ENCODE data around the gene EPHB6.

The EPHB6 gene

DNA sequence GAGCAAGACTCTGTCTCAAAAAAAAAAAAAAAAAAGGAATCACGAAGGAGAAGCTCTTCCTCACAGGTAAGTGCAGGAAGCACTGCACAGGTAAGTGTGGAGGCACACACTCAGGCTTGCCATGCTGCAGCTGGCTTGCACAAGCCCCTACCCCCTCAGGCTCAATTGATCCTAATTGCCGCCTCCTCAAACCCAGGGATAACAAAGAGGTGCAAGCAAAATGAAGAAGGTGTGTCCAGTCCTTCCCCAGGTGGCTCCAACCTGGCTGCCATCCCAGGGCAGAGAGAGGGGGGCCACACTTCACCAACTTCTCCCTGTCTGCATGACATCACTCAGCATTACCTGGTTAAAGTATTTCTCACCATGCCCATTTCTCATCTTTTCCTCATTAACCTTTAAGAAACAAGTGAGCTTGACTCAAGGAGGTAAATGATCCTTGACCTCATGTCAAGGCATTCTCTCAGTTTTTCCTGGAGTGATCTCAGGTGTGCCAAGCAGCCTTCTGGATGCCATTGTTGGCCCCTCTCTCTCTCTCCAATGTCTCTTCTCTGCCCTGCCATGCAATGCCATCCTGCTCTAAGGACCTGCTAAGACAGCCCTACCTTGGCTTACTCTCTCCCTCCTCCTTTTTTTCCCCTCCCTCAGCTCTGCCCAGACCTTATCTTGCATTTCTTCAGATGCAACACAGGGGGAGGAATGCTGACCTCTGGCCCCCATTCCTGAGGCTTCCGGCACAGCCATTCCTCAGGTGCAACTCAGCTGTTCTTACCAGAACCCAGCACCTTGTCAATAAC, 43.7 kb downstream of the EPHB6 start:
- DNase-seq = no peak

GRCh38 chr7:142899661-142900060, 44.8 kb downstream of the EPHB6 start:
- no peak for DNase-seq

DNA sequence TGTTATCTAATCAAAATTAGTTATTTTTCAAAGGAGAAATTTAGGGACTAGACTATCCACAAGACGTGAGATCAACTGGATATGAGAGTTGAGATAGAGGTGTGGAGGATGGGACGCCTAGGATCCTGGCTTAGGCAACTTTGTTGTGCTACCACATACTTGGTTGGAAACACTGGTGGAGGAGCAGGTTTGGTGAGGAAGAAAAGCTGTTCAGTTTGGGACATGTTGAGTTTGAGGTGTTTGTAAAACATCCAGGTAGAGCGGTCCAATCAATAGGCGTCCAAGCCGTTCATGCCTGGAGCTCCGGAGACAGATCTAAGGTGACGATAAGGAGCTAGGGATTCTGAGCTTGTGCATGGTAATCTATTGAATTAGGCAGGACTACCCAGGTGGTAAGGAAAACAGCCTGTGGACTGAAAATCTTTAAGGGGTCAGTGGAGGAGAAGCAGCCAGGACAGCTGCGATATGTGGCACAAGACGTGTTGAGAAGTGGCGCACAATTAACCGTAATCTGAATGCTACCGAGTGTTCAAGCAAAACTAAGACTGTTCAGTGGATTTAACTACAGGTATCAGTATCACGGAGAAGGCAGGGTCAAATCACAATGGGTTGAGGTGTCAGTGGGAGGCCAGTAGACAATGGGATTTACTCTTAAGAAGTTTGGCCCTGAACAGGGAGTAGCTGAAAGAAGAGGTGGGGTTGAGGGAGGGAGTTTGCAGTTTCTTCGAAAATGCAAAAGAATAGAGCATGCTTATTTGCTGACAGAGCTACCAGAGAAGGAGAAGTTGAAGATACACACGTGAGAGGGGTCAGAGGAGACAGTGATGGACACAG, 46.8 kb downstream of the EPHB6 start:
- no peak for DNase-seq

- no peak for DNase-seq
These were observed 49.3 kb downstream of the EPHB6 start for GRCh38 chr7:142904128-142904527.

- DNase-seq = no peak
These were observed 50.9 kb downstream of the EPHB6 start for GRCh38 chr7:142905759-142906158.

DNA sequence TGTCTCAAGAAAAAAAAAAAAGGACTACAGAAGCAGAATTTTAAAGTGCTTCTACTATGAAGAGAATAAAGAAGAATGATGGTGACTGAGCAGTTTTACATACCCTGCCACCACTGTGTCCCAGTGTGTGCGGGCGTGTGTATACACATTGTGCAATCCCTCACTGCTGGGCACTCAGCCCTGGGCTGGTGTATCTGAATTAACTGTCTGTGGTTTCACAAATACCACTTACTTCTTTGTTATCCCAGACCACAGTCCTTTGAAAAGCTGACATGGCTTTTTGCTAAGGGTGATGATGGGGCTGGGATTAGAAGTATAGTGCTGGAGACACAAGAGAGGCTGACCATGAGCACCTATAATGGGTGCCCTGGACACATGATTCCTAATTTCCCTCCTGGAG, 51.8 kb downstream of the EPHB6 start:
- no peak for DNase-seq

DNA sequence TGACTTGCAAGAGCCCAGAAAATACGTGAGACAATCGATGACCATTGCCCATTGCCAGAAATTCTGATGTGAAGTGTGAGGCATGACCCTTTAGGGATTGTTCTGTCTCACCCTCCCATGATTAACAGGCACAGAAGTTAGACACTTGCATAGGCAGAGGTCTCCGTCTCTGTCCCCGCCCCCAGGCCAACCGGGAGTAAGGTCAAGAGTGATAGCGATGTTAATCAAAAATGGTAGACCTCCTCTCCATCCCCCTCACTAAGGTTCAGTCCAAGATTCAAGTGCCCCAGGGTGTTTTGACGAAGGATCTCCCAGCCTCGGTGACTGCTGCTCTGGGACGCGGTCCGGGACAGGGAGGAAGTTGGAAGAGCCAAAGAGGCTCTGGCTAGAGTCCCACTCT, 53.4 kb downstream of the EPHB6 start:
- no peak for DNase-seq

DNA sequence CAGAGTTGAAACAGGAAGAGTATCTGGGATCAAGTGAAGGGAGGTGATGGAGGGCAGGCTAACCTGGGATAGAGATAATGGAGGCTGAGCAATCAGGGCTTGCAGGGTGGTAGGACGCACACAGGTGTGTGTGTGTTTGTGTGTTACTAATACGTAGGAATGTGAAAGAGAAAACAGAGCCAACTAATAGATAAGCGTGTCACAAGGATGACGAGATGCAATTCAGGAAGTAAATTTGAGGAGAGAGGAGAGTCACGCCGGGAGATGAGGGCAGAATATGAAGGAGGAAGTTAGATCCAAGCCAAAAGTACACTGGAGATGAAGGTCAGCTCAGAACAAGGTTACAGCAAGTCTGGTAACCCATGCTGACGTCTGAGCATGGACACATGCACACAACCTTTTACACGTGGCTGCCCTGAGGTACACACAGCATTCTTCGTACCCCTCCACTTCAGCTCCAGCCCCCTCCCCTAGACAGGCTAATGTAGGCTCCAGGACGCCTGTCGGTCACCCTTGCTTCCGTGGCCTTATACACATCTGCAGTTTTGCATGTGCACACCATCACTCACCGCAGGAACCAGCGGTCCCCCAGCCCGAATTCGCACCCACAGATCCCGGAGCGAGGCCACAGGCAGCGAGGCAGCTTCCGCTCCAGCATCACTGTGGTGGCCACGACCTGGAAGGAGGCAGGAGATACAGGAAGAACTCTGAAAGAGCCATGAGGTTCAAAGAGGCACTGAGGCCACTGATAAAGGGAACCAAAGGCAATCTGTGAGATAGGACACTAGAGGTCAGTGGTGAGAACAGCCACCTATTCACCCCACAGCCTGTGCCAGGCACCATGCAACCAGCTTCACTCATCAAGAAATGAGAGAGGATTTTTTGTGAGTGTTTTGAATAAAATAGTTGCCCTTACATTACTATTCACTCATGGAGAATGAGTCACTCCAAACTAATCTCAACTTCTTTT, 54.3 kb downstream of the EPHB6 start:
- DNase-seq = peak; percentile 75

DNA sequence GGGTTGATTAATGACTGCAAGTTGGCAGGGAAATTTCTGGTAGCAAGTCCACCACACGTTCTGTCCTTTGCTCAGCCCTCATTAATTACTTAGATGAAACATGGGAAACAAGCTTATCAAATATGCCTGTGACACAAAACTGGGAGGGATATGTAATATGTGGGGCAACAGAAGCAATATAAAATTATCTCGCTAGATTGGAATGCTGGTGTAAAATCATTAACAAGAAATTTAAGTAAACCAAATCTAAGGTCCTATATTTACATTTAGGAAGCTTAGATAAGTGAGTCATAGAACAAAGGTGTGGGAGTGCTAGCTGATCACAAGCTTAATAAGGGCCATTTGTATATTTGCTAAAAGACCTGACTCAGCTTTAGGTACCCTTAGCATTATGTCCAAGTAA, 55.2 kb downstream of the EPHB6 start:
- DNase-seq = no peak

GRCh38 chr7:142910481-142910880, 55.6 kb downstream of the EPHB6 start:
- peak; percentile 69 for DNase-seq

DNA sequence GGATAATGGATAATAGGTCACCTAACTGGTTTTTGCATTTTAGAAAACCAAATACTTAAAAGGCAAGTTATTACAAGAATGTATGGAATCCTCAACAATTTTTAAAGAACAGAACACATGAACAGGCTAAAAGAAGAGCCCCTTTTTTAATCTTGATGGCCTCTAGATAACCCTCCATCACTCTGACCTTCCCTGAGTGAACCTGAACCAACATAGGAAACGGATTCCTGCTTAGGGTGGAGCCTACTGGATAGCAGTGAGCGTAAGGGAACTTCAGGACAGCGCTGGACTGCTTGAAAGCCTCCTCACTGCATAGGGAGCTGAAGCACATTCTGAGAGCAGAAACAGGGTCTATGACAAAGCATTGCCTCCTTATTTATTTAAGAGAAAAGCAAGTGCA, 58.2 kb downstream of the EPHB6 start:
- DNase-seq = no peak

DNA sequence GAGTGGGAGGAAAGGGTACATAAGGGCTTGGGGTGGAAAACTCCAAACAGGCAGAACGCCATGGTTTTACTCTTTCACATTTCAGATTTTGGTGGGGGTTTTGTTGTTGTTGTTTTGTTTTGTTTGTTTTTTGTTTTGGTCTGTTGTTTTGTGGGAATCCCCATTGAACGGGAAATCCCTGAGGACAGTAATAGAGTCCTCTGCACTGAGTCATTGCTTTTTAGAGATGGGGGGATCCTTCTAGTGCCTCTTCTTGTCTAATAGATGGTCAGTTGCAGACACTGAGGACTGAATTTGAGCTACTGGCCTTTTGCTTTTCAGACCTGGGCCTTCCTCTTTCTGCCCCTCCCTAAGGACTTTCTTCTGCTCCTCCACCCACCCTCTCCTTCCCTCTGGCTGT, 58.7 kb downstream of the EPHB6 start:
- peak; percentile 7 for DNase-seq

DNA sequence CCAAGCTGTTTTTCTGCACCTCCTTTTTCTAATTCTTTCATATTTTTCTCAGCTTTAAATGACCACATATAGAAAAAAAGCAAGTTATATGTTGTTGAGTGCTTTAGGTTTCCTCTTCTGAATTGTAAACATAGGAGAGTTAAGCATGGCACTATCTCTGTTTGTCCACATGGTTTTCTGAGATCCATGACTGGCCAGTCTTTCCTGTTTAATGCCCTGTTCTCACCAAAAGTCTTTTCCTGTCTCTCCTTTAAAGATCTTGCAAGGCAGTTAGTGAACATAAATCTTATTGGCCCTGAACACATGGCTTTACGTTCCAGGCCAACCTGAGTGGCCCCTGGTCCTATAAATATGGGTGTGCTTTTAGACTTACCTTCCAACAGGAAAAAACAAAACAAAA, 59.2 kb downstream of the EPHB6 start:
- no peak for DNase-seq

DNA sequence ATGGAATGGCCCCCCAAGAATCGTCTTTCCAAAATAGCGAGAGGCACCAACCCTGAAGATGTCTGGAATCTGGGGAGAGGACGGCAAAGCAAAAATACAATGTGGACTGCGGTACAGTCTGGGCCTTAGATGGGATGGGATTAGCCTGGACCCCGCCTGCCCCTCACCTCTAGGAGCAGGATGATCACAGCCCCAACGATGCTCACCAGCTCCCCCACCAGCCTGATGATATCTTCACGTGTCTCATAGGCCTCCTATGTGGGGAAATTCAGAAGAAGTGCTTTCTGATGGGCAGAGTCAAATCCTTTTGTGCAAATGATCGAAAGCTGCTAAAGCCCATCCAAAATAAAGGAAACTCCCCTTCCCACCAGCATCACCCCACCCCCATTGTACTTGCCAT, 60.4 kb downstream of the EPHB6 start:
- no peak for DNase-seq

DNA sequence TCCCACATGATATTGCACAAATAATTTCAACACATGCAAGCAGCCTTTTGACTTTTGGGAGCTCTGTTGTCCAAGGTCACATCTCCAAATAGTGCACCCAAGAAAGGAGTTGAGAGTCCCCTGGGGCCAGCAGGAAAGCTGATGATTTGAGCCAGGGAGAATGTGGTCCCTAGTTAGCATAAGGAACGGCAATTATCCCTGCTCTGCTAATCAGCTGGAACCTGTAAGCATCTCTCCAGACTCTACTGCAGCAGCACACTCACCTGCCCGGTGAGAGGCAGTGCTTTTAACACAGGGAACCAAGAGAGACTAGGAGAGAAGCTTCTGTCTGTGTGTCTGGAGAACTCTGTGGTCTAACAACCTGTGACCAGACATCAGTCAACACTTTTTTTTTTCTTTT, 61.6 kb downstream of the EPHB6 start:
- DNase-seq = no peak

DNA sequence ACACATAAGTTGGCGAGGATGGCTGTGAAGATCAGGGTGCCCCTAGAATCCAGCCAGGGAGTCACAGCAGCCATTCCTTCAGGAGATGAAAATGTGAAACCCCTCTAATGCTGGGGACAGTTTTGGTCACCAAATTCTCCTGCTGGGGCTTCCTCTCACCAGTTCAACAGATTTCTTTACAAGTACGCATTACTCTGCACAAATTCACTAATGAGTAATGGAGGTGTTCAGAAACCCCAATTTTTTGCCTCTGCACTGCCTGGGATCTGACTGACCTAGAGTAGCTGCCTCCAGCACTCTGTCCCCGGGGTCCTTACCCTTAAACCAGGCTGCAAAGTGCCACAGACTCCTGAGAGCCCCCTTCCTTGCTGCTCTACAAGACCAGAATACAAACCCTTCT, 62.6 kb downstream of the EPHB6 start:
- DNase-seq = no peak

DNA sequence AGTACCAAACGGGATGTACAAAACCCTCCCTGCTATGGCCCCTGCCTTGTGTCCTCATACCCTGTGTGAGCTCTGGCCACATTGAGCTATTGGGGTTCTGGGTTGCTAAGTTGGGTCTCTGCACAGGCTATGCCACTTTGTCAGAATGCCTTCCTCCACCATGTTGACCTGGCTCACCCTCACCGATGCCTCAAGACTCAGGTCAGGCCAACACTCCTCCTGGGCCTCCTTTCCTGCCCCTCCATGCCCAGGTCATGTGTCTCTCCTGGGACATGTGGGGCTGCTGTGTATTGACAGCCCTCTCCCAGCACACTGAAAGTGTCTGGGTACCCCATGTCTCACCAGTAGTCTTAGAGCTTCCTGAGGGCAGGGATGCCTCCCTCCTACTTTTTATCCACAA, 64.0 kb downstream of the EPHB6 start:
- DNase-seq = no peak

DNA sequence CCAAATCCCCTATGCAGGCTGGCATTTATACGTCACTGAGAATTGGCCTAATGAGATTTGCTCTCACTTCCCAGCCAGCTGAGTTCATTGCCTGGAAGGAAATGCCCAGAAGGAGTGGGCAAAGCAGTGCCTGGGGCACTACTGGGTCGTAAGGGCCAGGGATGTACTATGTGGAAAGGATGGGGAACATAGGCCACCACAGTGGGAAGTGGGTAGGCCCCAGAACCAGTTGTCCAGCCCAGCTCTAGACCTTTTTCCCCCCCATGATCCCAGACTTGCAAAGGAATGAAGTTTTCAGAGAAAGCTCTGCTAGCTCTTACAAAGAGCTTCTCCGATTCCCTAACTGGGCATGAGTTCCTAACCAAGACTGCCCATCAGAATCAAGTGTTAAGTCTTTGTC, 64.8 kb downstream of the EPHB6 start:
- no peak for DNase-seq

Data from suppressor macrophage treated with lipopolysaccharide for 4 hours (primary cell).